GM10266 (cell line): ENCODE measurements around the gene ANK3.

ENCODE experiments used
- DNase-seq: peaks from one replicate; pipeline ENCODE4 v3.0.0; 2012; ENCODE audit errors: extremely low spot score
- CTCF ChIP-seq: IDR thresholded peaks from 2 replicates; pipeline ENCODE4 v1.5.1; 2012; ENCODE audit warnings: mild to moderate bottlenecking, low read depth; ENCODE audit not compliant: control insufficient read depth, insufficient read depth; ENCODE audit errors: missing control alignments

The ANK3 gene

GRCh38 chr10:60347270-60347669 is 42.4 kb downstream of the ANK3 start:
- no peak for DNase-seq
- TF ChIP-seq CTCF: no peak

GRCh38 chr10:60346661-60347060 is 43.0 kb downstream of the ANK3 start:
- TF ChIP-seq CTCF: no peak
- DNase-seq: no peak

- no peak for TF ChIP-seq CTCF
- DNase-seq: no peak
These were observed 46.4 kb downstream of the ANK3 start for GRCh38 chr10:60343254-60343653.

- no peak for TF ChIP-seq CTCF
- no peak for DNase-seq
These were observed 47.7 kb downstream of the ANK3 start for GRCh38 chr10:60341969-60342368.

GRCh38 chr10:60340973-60341372 is 48.7 kb downstream of the ANK3 start:
- no peak for DNase-seq
- no peak for TF ChIP-seq CTCF

GRCh38 chr10:60339757-60340156 is 49.9 kb downstream of the ANK3 start:
- no peak for DNase-seq
- TF ChIP-seq CTCF: no peak

- TF ChIP-seq CTCF: no peak
- no peak for DNase-seq
These were observed 50.9 kb downstream of the ANK3 start for GRCh38 chr10:60338786-60339185.
